Measurements from ENCODE around the gene REEP1. TPM values are rescaled to one million over a fixed set of nuclear protein-coding genes. Genes with fewer than 3 reads are reported as not detected.

REEP1 gene
- polyA plus RNA-seq, 2 of the 4 experiments (the other 2 are of a cell fraction) = 0.30 to 0.45 TPM

DNA sequence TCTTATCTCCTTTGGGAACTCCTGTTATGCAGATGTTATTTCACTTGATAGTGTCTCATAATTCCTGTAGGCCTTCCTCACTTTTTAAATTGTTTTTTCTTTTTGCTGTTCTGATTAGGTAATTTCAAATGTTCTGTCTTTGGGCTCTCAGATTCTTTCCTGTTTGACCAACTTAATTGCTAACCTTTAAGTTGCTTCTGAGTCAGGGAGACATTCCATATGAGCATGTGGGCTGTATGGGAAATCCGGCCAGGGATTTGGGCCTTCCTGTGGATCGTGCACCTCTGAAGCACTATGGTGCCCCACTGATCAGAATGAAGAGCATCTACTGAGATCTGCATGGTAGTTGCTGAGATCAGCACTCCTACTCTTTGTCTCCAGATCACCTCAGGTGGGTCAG, 44.7 kb upstream of the REEP1 start:
- Histone ChIP-seq H3K4me1 (no peaks in the 10 kb centered on the region), H3K4me3 (no peak overlapping the region), H3K9me3 (no peaks in the 10 kb centered on the region), H3K27ac (no peak overlapping the region), H3K4me2 (no peak overlapping the region)
- TF ChIP-seq JUNB (IDR thresholded peaks at IDR 0.05) = no peak
- TF ChIP-seq BHLHE40 (IDR thresholded peaks at IDR 0.05; ENCODE audit: low read depth, low read length) = no peak
- TF ChIP-seq MAFK (IDR thresholded peaks at IDR 0.05; ENCODE audit: partially characterized antibody) = peak; percentile 25
- 88% methylated on average over 2 of the region's 2 CpGs for WGBS (ENCODE audit: missing lambda C conversion rate)
- FAIRE-seq (no peak), DNase-seq (ENCODE audit: low read depth in 1 of 2, low spot score in 1 of 2) (no peak), ATAC-seq (no peak)
- ChIA-PET CTCF (interaction anchor here (3.1 to 4.7 kb wide), 2 partner anchors 10 to 14 kb away, joined by 21 read pairs; no protein-coding TSS in a partner anchor), POLR2A (no interaction called here)

- TF ChIP-seq, protein P1, sequence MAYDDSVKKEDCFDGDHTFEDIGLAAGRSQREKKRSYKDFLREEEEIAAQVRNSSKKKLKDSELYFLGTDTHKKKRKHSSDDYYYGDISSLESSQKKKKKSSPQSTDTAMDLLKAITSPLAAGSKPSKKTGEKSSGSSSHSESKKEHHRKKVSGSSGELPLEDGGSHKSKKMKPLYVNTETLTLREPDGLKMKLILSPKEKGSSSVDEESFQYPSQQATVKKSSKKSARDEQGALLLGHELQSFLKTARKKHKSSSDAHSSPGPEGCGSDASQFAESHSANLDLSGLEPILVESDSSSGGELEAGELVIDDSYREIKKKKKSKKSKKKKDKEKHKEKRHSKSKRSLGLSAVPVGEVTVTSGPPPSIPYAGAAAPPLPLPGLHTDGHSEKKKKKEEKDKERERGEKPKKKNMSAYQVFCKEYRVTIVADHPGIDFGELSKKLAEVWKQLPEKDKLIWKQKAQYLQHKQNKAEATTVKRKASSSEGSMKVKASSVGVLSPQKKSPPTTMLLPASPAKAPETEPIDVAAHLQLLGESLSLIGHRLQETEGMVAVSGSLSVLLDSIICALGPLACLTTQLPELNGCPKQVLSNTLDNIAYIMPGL (CRISPR knock-in tag; IDR thresholded peaks at IDR 0.05; ENCODE audit: borderline replicate concordance) = no peak
- TF ChIP-seq CEBPB (IDR thresholded peaks at IDR 0.05) (no peak), TFCP2L1 (CRISPR knock-in tag; IDR thresholded peaks at IDR 0.05) (no peak), ESRRA (IDR thresholded peaks at IDR 0.05; ENCODE audit: borderline replicate concordance, low read length) (no peak)
- WGBS (ENCODE audit: missing lambda C conversion rate) = 60% methylated on average over 4 of the region's 4 CpGs
- Histone ChIP-seq H3K4me2 (no peak overlapping the region), H3K4me3 (no peak overlapping the region), H3K27ac (no peak overlapping the region), H3K9me3 (no peaks in the 10 kb centered on the region), H3K4me1 (no peaks in the 10 kb centered on the region)
- no peak for DNase-seq (ENCODE audit: low read depth in 1 of 2, low spot score in 1 of 2)
- no peak for ATAC-seq
- ChIA-PET POLR2A (no interaction called here), CTCF (interaction anchor here (0.7 kb wide), 1 partner anchor 197 kb away, joined by 3 read pairs; no protein-coding TSS in a partner anchor)
- FAIRE-seq = no peak
These were observed 41.0 kb upstream of the REEP1 start for GRCh38 chr2:86378469-86378868.

- Histone ChIP-seq H3K4me1 (no peaks in the 10 kb centered on the region), H3K4me2 (no peak overlapping the region), H3K4me3 (no peak overlapping the region), H3K9me3 (peaks cover 2% of the 10 kb centered on the region; the same call in 2 of the 3 replicates), H3K27ac (no peak overlapping the region)
- 0% methylated on average over 1 of the region's 1 CpG for WGBS (ENCODE audit: missing lambda C conversion rate)
- no peak for TF ChIP-seq PBX3 (IDR thresholded peaks at IDR 0.05)
- no peak for TF ChIP-seq ATOH8 (CRISPR knock-in tag; IDR thresholded peaks at IDR 0.05; ENCODE audit: low read depth)
- no peak for TF ChIP-seq ZC3H11A (IDR thresholded peaks at IDR 0.05)
- no peak for TF ChIP-seq MAX (IDR thresholded peaks at IDR 0.05)
- no peak for TF ChIP-seq HOXB13 (CRISPR knock-in tag; IDR thresholded peaks at IDR 0.05; ENCODE audit: low read depth)
- no peak for TF ChIP-seq CHD4 (IDR thresholded peaks at IDR 0.05; ENCODE audit: borderline replicate concordance)
- TF ChIP-seq GATA3 (IDR thresholded peaks at IDR 0.05; ENCODE audit: borderline replicate concordance) = no peak
- no peak for TF ChIP-seq CEBPB (IDR thresholded peaks at IDR 0.05)
- TF ChIP-seq, protein P2, sequence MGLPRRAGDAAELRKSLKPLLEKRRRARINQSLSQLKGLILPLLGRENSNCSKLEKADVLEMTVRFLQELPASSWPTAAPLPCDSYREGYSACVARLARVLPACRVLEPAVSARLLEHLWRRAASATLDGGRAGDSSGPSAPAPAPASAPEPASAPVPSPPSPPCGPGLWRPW (IDR thresholded peaks at IDR 0.05) = no peak
- no peak for TF ChIP-seq RNF2 (IDR thresholded peaks at IDR 0.05; ENCODE audit: borderline replicate concordance, low read depth)
- FAIRE-seq (no peak), DNase-seq (ENCODE audit: low read depth in 1 of 2, low spot score in 1 of 2) (no peak), ATAC-seq (no peak)
- POLR2A ChIA-PET = no interaction called here
- CTCF ChIA-PET = no interaction called here
These were observed 38.2 kb upstream of the REEP1 start for GRCh38 chr2:86375623-86376022.
